Heart left ventricle (tissue), 13 donors: ENCODE results near the gene CEP131.

Experiments
- CTCF ChIP-seq, 12 donors: fragments of 200-600 bp; sonication (generic) in 4 of 12; IDR thresholded peaks; one replicate each; pipeline versions ENCODE4 v1.5.0 to v1.8.0; 2018 to 2022; ENCODE audit warnings: antibody characterized with exemption in 12 of 12, mild to moderate bottlenecking in 5 of 12
- POLR2A ChIP-seq, 2 donors: fragments of 450-650 bp; IDR thresholded peaks; one replicate each; pipeline ENCODE4 v1.6.1; 2017; ENCODE audit warnings: antibody characterized with exemption in 2 of 2, mild to moderate bottlenecking in 2 of 2, moderate library complexity in 2 of 2
- donor health status: ischemic (EF 13 %, LVEDD 7.1; RV severe dilation, severe dysfunction).
- donor health status: DM: no; HTN: yes; CAD: no.
- donor health status: DM: no; HTN: no; CAD: no.
- donor health status: ischemic (EF 25% LVEDD 6.9; RV normal size, moderate dysfunction).
- donor health status: ischemic (EF 25% LVEDD 5.7; RV mildly dilated, moderate dysfunction).
- donor health status: ischemic (EF 35%, LVEDD 5.7; RV mildly dilated, moderate dysfunction).
- donor health status: nonischemic (EF 11% LVEDD 7.7; RV severe dilation, severe dysfunction).
- donor health status: DM: yes; HTN: yes; CAD: no.
- donor health status: PGD.
- donor health status: ischemic (EF 29% LVEDD 5.4; RV normal size, mild dysfunction).
- donor health status: nonischemic (EF 23%, LVEDD 6.1; RV moderate dilation, normal function).

- no peak for TF ChIP-seq POLR2A (IDR thresholded peaks at IDR 0.05)
- no peak for TF ChIP-seq CTCF (IDR thresholded peaks at IDR 0.05)
Measured at GRCh38 chr17:81221842-81222619, 734 bp downstream of the CEP131 start.
